ENCODE data around the gene FZD10.

GRCh38 chr12:130147875-130148596 lies 14.2 kb upstream of the FZD10 start:
- no peak for TF ChIP-seq CTCF (IDR thresholded peaks at IDR 0.05)
- TF ChIP-seq POLR2A (IDR thresholded peaks at IDR 0.05), result no peak
- TF ChIP-seq POLR2AphosphoS5 (IDR thresholded peaks at IDR 0.05), result no peak

Measured in suprapubic skin (tissue), 4 donors.